KMS-11 (cell line): ENCODE data around the gene ZNF701.
"Not testable (repeated sequence)": the region's sequence is repeated elsewhere in the genome, so short reads cannot be mapped to it uniquely, and the experiment has no call there.

Experiments used
- H2AFZ ChIP-seq: fragments of 200-600 bp; sonication (generic); 2 replicates; pipeline ENCODE4 v1.6.1; 2016; ENCODE audit warnings: antibody characterized with exemption, mixed run types, low read depth
- H3K27ac ChIP-seq: fragments of 200-600 bp; sonication (generic); 2 replicates; pipeline ENCODE4 v1.6.1; 2016; ENCODE audit warnings: mild to moderate bottlenecking, mixed run types
- H3K27me3 ChIP-seq: fragments of 200-600 bp; sonication (generic); 2 replicates; pipeline ENCODE4 v1.6.1; 2017; ENCODE audit warnings: mild to moderate bottlenecking, low read depth, mixed run types, moderate library complexity; ENCODE audit not compliant: insufficient read depth
- H3K36me3 ChIP-seq: fragments of 200-600 bp; sonication (generic); 2 replicates; pipeline ENCODE4 v1.6.1; 2017; ENCODE audit warnings: mild to moderate bottlenecking, mixed run types; ENCODE audit not compliant: insufficient read depth
- H3K4me1 ChIP-seq: fragments of 200-600 bp; sonication (generic); 2 replicates; pipeline ENCODE4 v1.6.1; 2016; ENCODE audit warnings: mild to moderate bottlenecking, low read depth, mixed run types; ENCODE audit not compliant: poor library complexity, severe bottlenecking
- H3K4me2 ChIP-seq: fragments of 200-600 bp; sonication (generic); 2 replicates; pipeline ENCODE4 v1.7.0; 2016; ENCODE audit warnings: mild to moderate bottlenecking, mixed run types
- H3K4me3 ChIP-seq: fragments of 200-600 bp; sonication (generic); IDR thresholded peaks from 2 replicates; pipeline ENCODE4 v1.6.1; 2017; ENCODE audit warnings: low read depth, low read length, mixed read lengths; ENCODE audit not compliant: insufficient read depth
- H3K79me2 ChIP-seq: fragments of 200-600 bp; sonication (generic); 2 replicates; pipeline ENCODE4 v1.6.1; 2016; ENCODE audit warnings: low read depth, mixed run types; ENCODE audit not compliant: insufficient read depth
- H3K9ac ChIP-seq: fragments of 200-600 bp; sonication (generic); 2 replicates; pipeline ENCODE4 v1.6.1; 2016; ENCODE audit warnings: mild to moderate bottlenecking, mixed run types
- H4K20me1 ChIP-seq: fragments of 200-600 bp; sonication (generic); 2 replicates; pipeline ENCODE4 v1.6.1; 2016; ENCODE audit warnings: mild to moderate bottlenecking, mixed run types; ENCODE audit not compliant: insufficient read depth
- TF ChIP-seq, protein P1 (sequence below): fragments of 200-600 bp; sonication (generic); conservative IDR thresholded peaks from 2 replicates; pipeline ENCODE4 v1.6.1; 2017; ENCODE audit warnings: low read depth, mild to moderate bottlenecking, antibody characterized with exemption, low read length, moderate library complexity, mixed read lengths

Gene ZNF701

GRCh38 chr19:52536448-52536800 is 33.7 kb upstream of the ZNF701 start:
- Histone ChIP-seq H3K36me3 (no peaks in the 10 kb centered on the region), H3K27ac (no peak overlapping the region), H3K9ac (no peak overlapping the region), H2AFZ (no peak overlapping the region), H3K4me1 (no peaks in the 10 kb centered on the region), H3K4me3 (no peak overlapping the region), H3K79me2 (no peaks in the 10 kb centered on the region), H3K4me2 (no peak overlapping the region), H3K27me3 (no peaks in the 10 kb centered on the region), H4K20me1 (no peaks in the 10 kb centered on the region)
- TF ChIP-seq, protein P1, sequence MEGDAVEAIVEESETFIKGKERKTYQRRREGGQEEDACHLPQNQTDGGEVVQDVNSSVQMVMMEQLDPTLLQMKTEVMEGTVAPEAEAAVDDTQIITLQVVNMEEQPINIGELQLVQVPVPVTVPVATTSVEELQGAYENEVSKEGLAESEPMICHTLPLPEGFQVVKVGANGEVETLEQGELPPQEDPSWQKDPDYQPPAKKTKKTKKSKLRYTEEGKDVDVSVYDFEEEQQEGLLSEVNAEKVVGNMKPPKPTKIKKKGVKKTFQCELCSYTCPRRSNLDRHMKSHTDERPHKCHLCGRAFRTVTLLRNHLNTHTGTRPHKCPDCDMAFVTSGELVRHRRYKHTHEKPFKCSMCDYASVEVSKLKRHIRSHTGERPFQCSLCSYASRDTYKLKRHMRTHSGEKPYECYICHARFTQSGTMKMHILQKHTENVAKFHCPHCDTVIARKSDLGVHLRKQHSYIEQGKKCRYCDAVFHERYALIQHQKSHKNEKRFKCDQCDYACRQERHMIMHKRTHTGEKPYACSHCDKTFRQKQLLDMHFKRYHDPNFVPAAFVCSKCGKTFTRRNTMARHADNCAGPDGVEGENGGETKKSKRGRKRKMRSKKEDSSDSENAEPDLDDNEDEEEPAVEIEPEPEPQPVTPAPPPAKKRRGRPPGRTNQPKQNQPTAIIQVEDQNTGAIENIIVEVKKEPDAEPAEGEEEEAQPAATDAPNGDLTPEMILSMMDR = no peak

DNA sequence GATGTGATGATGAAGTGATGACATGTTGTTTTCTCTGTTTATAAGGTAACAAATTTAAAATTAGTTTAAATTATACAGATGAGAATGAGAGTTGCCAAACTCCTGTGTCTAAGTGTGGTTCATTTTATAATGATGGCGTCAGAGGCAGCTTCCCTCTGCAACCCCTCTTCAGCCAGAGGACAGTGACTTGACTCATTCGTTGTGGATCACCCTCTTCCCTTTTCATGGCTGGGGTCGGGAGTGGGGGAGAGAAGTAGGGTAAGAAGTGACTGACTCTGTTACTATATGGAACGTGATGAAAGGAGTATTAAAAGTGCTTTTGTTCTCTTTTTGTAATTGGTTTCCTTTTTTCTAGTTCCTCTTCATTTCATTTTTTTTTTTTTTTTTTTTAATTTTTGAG is 31.3 kb upstream of the ZNF701 start:
- not testable (repeated sequence) for H2AFZ ChIP-seq, H3K9ac ChIP-seq, H3K79me2 ChIP-seq, H3K4me3 ChIP-seq, H3K4me1 ChIP-seq, H3K36me3 ChIP-seq, H4K20me1 ChIP-seq, H3K4me2 ChIP-seq, H3K27ac ChIP-seq, H3K27me3 ChIP-seq

DNA sequence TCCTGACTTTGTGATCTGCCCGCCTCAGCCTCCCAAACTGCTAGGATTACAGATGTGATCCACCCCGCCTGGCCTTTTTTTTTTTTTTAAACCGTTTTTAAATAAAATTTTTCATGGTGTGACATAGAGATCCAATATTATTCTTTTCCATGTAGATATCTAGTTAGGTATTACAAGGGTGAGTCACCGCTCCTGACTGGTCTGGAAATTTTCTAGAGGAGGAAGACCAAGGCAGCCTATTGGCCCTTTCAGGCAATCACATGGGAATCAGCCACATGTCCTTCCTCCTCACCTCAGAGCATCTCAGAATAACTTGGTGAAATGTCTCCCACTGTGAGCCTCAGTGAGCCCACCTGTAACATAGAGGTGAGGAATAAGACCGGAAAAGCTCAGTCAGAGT is 28.9 kb upstream of the ZNF701 start:
- H3K27me3 ChIP-seq, H3K79me2 ChIP-seq, H3K9ac ChIP-seq, H3K36me3 ChIP-seq, H4K20me1 ChIP-seq, H3K4me3 ChIP-seq, H3K4me1 ChIP-seq, H3K4me2 ChIP-seq, H3K27ac ChIP-seq, H2AFZ ChIP-seq: not testable (repeated sequence)

DNA sequence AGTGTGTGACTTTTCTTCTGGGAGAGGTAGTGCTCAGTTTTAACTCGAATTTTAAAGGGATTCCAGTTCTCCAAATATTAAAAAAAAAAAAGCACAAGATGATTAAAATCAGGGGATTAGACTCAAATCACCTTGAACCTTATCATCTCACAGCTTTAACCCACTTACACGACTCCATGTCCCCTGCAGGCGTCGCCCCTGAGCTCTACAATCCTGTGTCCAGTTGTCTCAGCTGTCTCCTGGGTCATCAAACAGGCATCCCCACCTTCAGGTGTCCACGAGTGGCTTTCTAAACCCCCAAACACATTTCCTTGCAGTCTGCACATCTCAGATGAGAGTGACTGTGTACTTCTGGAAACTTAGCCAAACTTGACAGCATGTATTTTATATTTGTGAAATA is 28.5 kb upstream of the ZNF701 start:
- H3K36me3 ChIP-seq = no peaks in the 10 kb centered on the region
- H3K79me2 ChIP-seq = no peaks in the 10 kb centered on the region
- no peak overlapping the region for H3K9ac ChIP-seq
- TF ChIP-seq, protein P1 = no peak
- no peak overlapping the region for H3K27ac ChIP-seq
- H3K27me3 ChIP-seq = no peaks in the 10 kb centered on the region
- no peaks in the 10 kb centered on the region for H4K20me1 ChIP-seq
- H3K4me3 ChIP-seq = no peak overlapping the region
- H3K4me1 ChIP-seq = no peaks in the 10 kb centered on the region
- no peak overlapping the region for H2AFZ ChIP-seq
- H3K4me2 ChIP-seq = no peak overlapping the region

DNA sequence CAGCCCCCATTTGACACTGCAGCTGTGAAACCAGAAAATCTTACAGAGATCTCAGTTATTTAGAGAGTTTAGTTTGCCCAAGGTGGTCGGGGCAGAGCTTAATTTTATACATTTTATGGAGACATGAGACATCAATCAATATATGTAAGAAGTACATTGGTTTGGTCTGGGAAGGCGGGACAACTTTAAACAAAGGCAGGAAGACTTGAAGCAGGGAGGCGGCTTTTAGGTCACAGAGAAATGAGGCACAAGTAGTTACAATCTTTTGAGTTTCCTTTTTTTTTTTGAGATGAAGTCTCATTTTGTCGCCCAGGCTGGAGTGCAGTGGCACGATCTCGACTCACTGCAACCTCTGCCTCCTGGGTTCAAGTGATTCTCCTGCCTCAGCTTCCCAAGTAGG is 27.5 kb upstream of the ZNF701 start:
- not testable (repeated sequence) for H3K36me3 ChIP-seq, H3K79me2 ChIP-seq, H3K4me3 ChIP-seq, H3K9ac ChIP-seq, H3K4me1 ChIP-seq, H4K20me1 ChIP-seq, H3K27ac ChIP-seq, H3K27me3 ChIP-seq, H3K4me2 ChIP-seq, H2AFZ ChIP-seq

DNA sequence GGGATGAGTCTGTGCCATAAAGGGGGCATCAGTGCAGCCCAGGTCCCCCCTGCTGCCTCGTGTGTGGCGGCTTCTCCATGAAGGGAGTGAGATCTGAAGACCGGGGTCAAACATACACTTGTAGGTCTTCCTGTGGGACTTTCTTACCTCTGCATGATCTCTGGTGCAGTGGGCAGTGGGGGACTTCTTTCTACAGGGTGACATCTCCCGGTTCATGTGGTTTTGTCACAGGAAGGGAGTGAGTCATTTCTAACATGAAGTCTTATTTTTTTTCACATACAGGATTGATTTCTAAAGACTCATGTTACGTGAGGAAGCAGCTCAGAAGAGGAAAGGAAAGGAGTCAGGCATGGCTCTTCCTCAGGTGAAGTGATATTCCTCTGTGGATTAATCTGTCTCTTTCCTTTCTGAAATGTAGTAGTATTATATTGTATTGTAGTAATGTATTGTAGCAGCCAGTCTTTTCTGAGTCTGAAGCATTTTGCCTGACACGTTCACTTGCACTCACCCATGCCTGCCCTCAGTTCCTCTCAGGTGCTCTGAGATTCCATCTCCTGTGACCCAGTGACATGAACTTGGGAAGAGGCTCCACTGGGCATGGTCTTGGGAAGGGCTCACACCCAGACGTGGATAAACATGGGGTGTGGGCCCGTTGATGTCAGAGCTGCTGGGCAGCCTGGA is 27.0 kb upstream of the ZNF701 start:
- no peak overlapping the region for H3K4me2 ChIP-seq
- no peaks in the 10 kb centered on the region for H3K79me2 ChIP-seq
- H3K27ac ChIP-seq = no peak overlapping the region
- H3K9ac ChIP-seq = no peak overlapping the region
- no peak overlapping the region for H2AFZ ChIP-seq
- no peaks in the 10 kb centered on the region for H3K36me3 ChIP-seq
- no peaks in the 10 kb centered on the region for H3K4me1 ChIP-seq
- H4K20me1 ChIP-seq = no peaks in the 10 kb centered on the region
- TF ChIP-seq, protein P1 = no peak
- no peaks in the 10 kb centered on the region for H3K27me3 ChIP-seq
- no peak overlapping the region for H3K4me3 ChIP-seq
